SK-N-MC (cell line): ENCODE results near the gene TAGLN3.

Experiments used
- DNase-seq: peaks from one replicate; pipeline ENCODE4 v3.0.0-alpha.2; 2011; ENCODE audit warnings: low read depth, low spot score
- H3K27ac ChIP-seq: fragments of 200-600 bp; sonication (generic); 2 replicates; pipeline ENCODE4 v1.5.1; 2016; ENCODE audit warnings: mixed run types
- H3K36me3 ChIP-seq: fragments of 200-600 bp; sonication (generic); 2 replicates; pipeline ENCODE4 v1.6.1; 2017; ENCODE audit warnings: antibody characterized with exemption, low read length, mixed read lengths; ENCODE audit not compliant: insufficient read depth
- H3K4me3 ChIP-seq: fragments of 200-600 bp; sonication (generic); 2 replicates; pipeline ENCODE4 v1.5.1; 2016
- H3K9ac ChIP-seq: fragments of 200-600 bp; sonication (generic); 2 replicates; pipeline ENCODE4 v1.8.0; 2017; ENCODE audit warnings: mixed run types, mixed read lengths; ENCODE audit not compliant: insufficient read length
- H3K9me3 ChIP-seq: fragments of 200-600 bp; sonication (generic); 2 replicates; pipeline ENCODE4 v1.6.1; 2017; ENCODE audit warnings: low read depth, mild to moderate bottlenecking, antibody characterized with exemption, low read length, moderate library complexity, mixed read lengths
- EZH2 ChIP-seq: fragments of 200-600 bp; sonication (generic); IDR thresholded peaks from one replicate; pipeline ENCODE4 v1.6.1; 2017; ENCODE audit warnings: antibody characterized with exemption
- FOXP2 ChIP-seq: optimal IDR thresholded peaks from 2 replicates; pipeline ENCODE3; 2011; ENCODE audit warnings: mild to moderate bottlenecking, moderate library complexity; ENCODE audit not compliant: insufficient read depth; ENCODE audit errors: extremely low read length, control extremely low read depth
- POLR2AphosphoS5 ChIP-seq: IDR thresholded peaks from 2 replicates; pipeline ENCODE4 v1.6.1; 2012; ENCODE audit warnings: mild to moderate bottlenecking, low read depth, low read length, borderline replicate concordance

TAGLN3 gene

GRCh38 chr3:111971533-111972130, 27.1 kb upstream of the TAGLN3 start:
- Histone ChIP-seq H3K9ac (no peak overlapping the region), H3K27ac (no peak overlapping the region), H3K4me3 (no peak overlapping the region), H3K9me3 (no peaks in the 10 kb centered on the region), H3K36me3 (no peaks in the 10 kb centered on the region)
- DNase-seq, result no peak
- no peak for TF ChIP-seq POLR2AphosphoS5
- TF ChIP-seq EZH2, result no peak
- TF ChIP-seq FOXP2, result no peak

GRCh38 chr3:111972891-111973290, 25.8 kb upstream of the TAGLN3 start:
- TF ChIP-seq POLR2AphosphoS5 (no peak), EZH2 (no peak), FOXP2 (no peak)
- H3K27ac ChIP-seq, result no peak overlapping the region
- H3K36me3 ChIP-seq, result no peaks in the 10 kb centered on the region
- no peak overlapping the region for H3K9ac ChIP-seq
- no peaks in the 10 kb centered on the region for H3K9me3 ChIP-seq
- no peak overlapping the region for H3K4me3 ChIP-seq
- no peak for DNase-seq

DNA sequence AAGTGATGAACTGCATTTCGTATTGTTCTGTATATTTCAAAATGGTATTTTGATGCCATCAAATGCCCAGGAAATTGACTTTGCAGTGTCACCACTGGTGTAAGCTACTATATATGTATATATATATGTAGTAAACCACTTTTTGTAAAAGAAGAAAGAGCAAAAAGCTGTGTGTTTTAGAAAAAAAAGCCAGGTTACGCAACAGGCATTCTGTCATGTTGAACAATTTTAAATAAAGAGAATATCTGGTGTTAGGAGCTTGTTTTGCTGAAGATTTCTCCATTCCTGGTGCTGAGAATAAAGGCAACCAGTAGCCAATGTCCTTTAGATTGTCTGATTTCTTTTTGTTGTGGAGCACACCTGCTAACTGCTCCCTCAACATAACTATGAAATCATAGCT, 23.6 kb upstream of the TAGLN3 start:
- no peaks in the 10 kb centered on the region for H3K9me3 ChIP-seq
- H3K9ac ChIP-seq, result no peak overlapping the region
- no peaks in the 10 kb centered on the region for H3K36me3 ChIP-seq
- no peak overlapping the region for H3K4me3 ChIP-seq
- no peak for TF ChIP-seq POLR2AphosphoS5
- no peak for TF ChIP-seq EZH2
- TF ChIP-seq FOXP2, result no peak
- no peak overlapping the region for H3K27ac ChIP-seq
- no peak for DNase-seq

- DNase-seq, result no peak
Measured at GRCh38 chr3:111976254-111976653, 22.5 kb upstream of the TAGLN3 start.

GRCh38 chr3:111978583-111979433, 19.9 kb upstream of the TAGLN3 start, which contains the start of gene ABHD10:
ABHD10 (plus strand) TSS chr3:111979026; CDS start chr3:111979062, 36 bp downstream.
- Histone ChIP-seq H3K4me3 (peak within 1 kb of the TSS; percentile 94), H3K27ac (no peak within 1 kb of the TSS), H3K9ac (peak within 1 kb of the TSS; percentile 85), H3K9me3 (no peaks in the 10 kb centered on the region), H3K36me3 (peaks cover 12% of the 10 kb centered on the region; the same call in 1 of the 2 replicates)
- peak; percentile 86 for DNase-seq
- TF ChIP-seq FOXP2 (no peak), POLR2AphosphoS5 (peak; percentile 99)

More at GRCh38 chr3:111976254-111976653, 22.5 kb upstream of the TAGLN3 start:
- Histone ChIP-seq H3K9me3 (no peaks in the 10 kb centered on the region), H3K4me3 (no peak overlapping the region), H3K9ac (no peak overlapping the region), H3K27ac (no peak overlapping the region), H3K36me3 (no peaks in the 10 kb centered on the region)
- TF ChIP-seq POLR2AphosphoS5, result no peak

DNA sequence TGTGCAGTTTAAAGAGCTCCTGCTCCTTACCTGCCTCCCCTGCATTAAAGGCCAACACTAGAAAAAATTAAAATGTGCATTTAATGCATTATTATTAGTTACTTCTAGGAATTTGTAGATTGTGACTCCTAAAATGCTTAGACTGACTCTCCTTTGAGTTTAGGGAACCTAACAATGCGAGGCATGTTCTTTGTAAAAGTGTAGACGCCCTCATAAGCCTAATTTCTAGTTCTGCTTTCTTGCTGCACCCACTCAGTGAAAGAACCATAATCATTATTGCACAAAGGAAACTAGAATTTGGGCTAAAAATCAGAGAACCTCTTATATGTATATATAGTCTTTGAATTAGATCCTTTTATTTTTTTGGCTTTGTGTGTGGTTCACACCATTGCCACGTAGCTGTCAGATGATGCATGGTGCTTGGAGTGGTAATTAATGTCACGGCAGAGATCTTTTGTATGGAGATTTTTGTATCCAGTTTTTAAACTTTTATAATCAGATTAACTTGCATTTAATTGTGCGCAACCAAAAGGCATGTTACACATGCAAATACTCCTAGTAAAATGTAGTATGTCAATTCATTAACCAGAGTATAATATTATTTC, 19.2 kb upstream of the TAGLN3 start:
- peaks cover 16% of the 10 kb centered on the region for H3K36me3 ChIP-seq
- H3K27ac ChIP-seq, result no peak overlapping the region
- no peak for DNase-seq
- H3K4me3 ChIP-seq, result peak overlapping the region; percentile 94
- TF ChIP-seq EZH2 (no peak), FOXP2 (no peak), POLR2AphosphoS5 (no peak)
- no peaks in the 10 kb centered on the region for H3K9me3 ChIP-seq
- H3K9ac ChIP-seq, result peak overlapping the region; percentile 85

- Histone ChIP-seq H3K36me3 (peaks cover 16% of the 10 kb centered on the region), H3K4me3 (peak overlapping the region; percentile 94; the same call in 1 of the 2 replicates), H3K27ac (no peak overlapping the region), H3K9ac (no peak overlapping the region), H3K9me3 (no peaks in the 10 kb centered on the region)
- DNase-seq, result no peak
- TF ChIP-seq EZH2 (no peak), POLR2AphosphoS5 (no peak), FOXP2 (no peak)
Measured at GRCh38 chr3:111980716-111981456, 17.8 kb upstream of the TAGLN3 start.

- no peak overlapping the region for H3K9ac ChIP-seq
- no peaks in the 10 kb centered on the region for H3K9me3 ChIP-seq
- TF ChIP-seq POLR2AphosphoS5 (no peak), EZH2 (no peak), FOXP2 (no peak)
- H3K36me3 ChIP-seq, result peaks cover 16% of the 10 kb centered on the region
- DNase-seq, result no peak
- no peak overlapping the region for H3K27ac ChIP-seq
- 0 out of 2 replicates have a peak overlapping the region, but pooled peaks have one; percentile 2 for H3K4me3 ChIP-seq
Measured at GRCh38 chr3:111981457-111981763, 17.3 kb upstream of the TAGLN3 start.
